Measurements from ENCODE around the gene ANAPC15. TPM values are rescaled to one million over a fixed set of nuclear protein-coding genes. Genes with fewer than 3 reads are reported as not detected.
A peak's percentile ranks its signal among the peaks of the same experiment; 100 is the strongest.

The ANAPC15 gene
- total RNA-seq, 1 donor: 21.7 TPM

DNA sequence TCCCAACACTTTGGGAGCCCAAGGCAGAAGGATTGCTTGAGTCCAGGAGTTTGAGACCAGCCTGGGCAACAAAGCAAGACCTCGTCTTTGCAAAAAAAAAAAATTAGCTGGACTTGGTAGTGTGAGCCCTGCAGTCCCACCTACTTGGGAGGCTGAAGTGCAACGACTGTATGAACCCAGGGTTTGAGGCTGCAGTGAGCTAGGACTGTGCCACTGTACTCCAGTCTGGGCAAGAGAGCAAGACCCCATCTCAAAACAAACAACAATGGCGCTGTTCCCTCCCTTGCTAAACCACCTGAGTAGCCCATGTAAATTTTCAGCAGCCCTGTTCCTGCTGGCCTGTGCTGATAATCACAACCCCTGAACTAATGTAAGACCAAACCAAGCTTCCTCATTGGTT lies 12.5 kb downstream of the ANAPC15 start:
- TF ChIP-seq, protein P1, sequence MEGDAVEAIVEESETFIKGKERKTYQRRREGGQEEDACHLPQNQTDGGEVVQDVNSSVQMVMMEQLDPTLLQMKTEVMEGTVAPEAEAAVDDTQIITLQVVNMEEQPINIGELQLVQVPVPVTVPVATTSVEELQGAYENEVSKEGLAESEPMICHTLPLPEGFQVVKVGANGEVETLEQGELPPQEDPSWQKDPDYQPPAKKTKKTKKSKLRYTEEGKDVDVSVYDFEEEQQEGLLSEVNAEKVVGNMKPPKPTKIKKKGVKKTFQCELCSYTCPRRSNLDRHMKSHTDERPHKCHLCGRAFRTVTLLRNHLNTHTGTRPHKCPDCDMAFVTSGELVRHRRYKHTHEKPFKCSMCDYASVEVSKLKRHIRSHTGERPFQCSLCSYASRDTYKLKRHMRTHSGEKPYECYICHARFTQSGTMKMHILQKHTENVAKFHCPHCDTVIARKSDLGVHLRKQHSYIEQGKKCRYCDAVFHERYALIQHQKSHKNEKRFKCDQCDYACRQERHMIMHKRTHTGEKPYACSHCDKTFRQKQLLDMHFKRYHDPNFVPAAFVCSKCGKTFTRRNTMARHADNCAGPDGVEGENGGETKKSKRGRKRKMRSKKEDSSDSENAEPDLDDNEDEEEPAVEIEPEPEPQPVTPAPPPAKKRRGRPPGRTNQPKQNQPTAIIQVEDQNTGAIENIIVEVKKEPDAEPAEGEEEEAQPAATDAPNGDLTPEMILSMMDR (IDR thresholded peaks at IDR 0.05; ENCODE audit: extremely low read depth, low read depth, low read length): no peak
- Histone ChIP-seq H3K9me3 (ENCODE audit: low read depth, low read length) (no peaks in the 10 kb centered on the region), H4K20me1 (ENCODE audit: insufficient read depth, low read length) (peaks cover 20% of the 10 kb centered on the region), H3K79me2 (ENCODE audit: insufficient read depth, low read length) (peaks cover 57% of the 10 kb centered on the region), H3K27ac (ENCODE audit: low read depth, low read length) (peak overlapping the region; percentile 95), H3K27me3 (ENCODE audit: insufficient read depth, low read length) (no peaks in the 10 kb centered on the region), H3K4me1 (ENCODE audit: insufficient read depth, low read length) (peaks cover 32% of the 10 kb centered on the region), H3K4me2 (ENCODE audit: insufficient read depth, low read length) (peak overlapping the region; percentile 13), H3K4me3 (ENCODE audit: insufficient read depth, low read length) (no peak overlapping the region), H2AFZ (ENCODE audit: low read length) (no peak overlapping the region), H3K36me3 (ENCODE audit: insufficient read depth, low read length) (peaks cover 51% of the 10 kb centered on the region)
- no peak for DNase-seq (ENCODE audit: insufficient read length, low spot score, missing footprints)

DNA sequence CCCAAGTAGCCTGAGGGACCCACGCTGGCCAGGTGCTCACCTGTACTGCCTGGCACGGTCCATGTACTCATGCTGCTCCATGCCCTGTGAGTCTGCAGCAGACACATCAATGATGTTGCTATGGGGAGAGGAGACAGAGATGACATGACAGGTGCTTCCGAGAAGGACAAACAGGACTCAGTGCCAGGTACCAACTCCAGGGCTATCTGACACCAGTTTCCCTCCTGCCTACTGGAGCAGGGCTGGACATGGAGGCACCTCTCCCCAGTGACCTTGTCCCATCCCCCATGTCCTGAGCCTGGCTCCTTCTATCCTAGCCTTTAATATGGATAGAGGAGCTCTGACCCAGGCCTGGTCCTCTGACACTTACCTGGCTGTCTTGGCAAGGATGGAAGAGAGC lies 13.8 kb downstream of the ANAPC15 start:
- Histone ChIP-seq H3K4me3 (ENCODE audit: insufficient read depth, low read length) (no peak overlapping the region), H2AFZ (ENCODE audit: low read length) (no peak overlapping the region), H3K9me3 (ENCODE audit: low read depth, low read length) (no peaks in the 10 kb centered on the region), H3K27ac (ENCODE audit: low read depth, low read length) (no peak overlapping the region), H3K4me1 (ENCODE audit: insufficient read depth, low read length) (peaks cover 31% of the 10 kb centered on the region), H3K36me3 (ENCODE audit: insufficient read depth, low read length) (peaks cover 60% of the 10 kb centered on the region), H3K27me3 (ENCODE audit: insufficient read depth, low read length) (no peaks in the 10 kb centered on the region), H3K79me2 (ENCODE audit: insufficient read depth, low read length) (peaks cover 57% of the 10 kb centered on the region), H4K20me1 (ENCODE audit: insufficient read depth, low read length) (peaks cover 20% of the 10 kb centered on the region), H3K4me2 (ENCODE audit: insufficient read depth, low read length) (no peak overlapping the region)
- TF ChIP-seq, protein P1 (IDR thresholded peaks at IDR 0.05; ENCODE audit: extremely low read depth, low read depth, low read length): no peak
- DNase-seq (ENCODE audit: insufficient read length, low spot score, missing footprints): no peak

DNA sequence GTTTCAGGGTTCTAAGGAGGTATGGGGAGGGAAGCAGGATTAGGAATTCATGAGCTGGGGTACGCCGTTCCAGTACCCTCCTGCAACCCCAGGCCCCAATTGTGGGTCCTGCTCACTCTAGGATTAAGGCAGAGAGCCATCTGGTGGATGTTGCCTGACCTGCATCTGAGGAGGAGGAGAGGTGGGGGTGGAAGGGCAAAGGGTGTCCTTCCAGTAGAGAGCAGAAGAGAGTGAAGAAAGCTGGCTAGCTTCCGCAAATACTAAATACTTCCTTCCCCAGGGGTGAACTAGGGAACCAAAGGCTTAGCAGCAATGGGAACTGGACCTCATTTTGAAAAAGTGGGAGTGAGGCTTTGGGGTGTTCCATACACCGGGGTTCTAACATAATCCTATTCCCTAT lies 21.2 kb downstream of the ANAPC15 start:
- H3K79me2 ChIP-seq (ENCODE audit: insufficient read depth, low read length): no peaks in the 10 kb centered on the region
- H3K4me3 ChIP-seq (ENCODE audit: insufficient read depth, low read length): no peak overlapping the region
- H3K4me2 ChIP-seq (ENCODE audit: insufficient read depth, low read length): no peak overlapping the region
- no peaks in the 10 kb centered on the region for H4K20me1 ChIP-seq (ENCODE audit: insufficient read depth, low read length)
- H3K9me3 ChIP-seq (ENCODE audit: low read depth, low read length): no peaks in the 10 kb centered on the region
- peak overlapping the region; percentile 9 for H3K27ac ChIP-seq (ENCODE audit: low read depth, low read length)
- peak; percentile 87 for DNase-seq (ENCODE audit: insufficient read length, low spot score, missing footprints)
- no peaks in the 10 kb centered on the region for H3K4me1 ChIP-seq (ENCODE audit: insufficient read depth, low read length)
- peaks cover 32% of the 10 kb centered on the region for H3K36me3 ChIP-seq (ENCODE audit: insufficient read depth, low read length)
- TF ChIP-seq, protein P1 (IDR thresholded peaks at IDR 0.05; ENCODE audit: extremely low read depth, low read depth, low read length): peak; percentile 86
- H2AFZ ChIP-seq (ENCODE audit: low read length): no peak overlapping the region
- H3K27me3 ChIP-seq (ENCODE audit: insufficient read depth, low read length): no peaks in the 10 kb centered on the region

DNA sequence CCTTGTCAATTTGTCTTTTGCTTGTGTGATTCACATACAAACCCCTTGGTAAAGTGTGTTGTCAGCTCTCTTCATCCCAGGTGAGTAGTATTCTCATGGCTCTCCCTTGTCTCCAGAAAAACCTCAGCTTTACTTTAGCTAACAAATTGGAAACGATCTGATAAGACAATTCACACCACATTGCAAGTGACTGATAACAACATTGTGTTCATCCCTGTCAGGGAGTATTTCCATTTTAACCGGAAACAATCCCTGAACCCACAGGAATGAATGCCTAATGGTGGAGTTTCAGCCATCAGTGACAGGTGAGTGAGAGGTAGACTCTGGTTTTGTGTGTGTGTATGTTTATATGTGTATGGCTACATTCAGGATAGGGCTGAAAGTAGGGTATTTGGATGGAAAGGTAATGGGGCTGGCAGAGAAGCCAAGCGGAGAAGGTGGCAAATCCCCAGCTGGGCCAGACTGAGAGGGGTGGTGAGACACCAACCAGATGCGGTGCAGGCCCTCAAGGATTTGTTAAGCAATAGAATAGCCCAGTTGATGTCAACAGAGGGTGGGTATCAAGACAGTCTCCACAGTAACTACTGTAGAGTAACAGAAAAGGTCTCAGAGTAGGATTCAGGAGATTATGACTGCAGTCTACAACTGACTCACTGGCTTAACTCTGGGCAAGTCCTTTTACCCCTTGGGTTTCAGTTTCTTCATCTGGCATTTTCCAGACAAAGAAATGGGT lies 24.3 kb downstream of the ANAPC15 start:
- Histone ChIP-seq H3K4me3 (ENCODE audit: insufficient read depth, low read length) (no peak overlapping the region), H2AFZ (ENCODE audit: low read length) (no peak overlapping the region), H3K36me3 (ENCODE audit: insufficient read depth, low read length) (peaks cover 13% of the 10 kb centered on the region), H3K4me1 (ENCODE audit: insufficient read depth, low read length) (no peaks in the 10 kb centered on the region), H3K9me3 (ENCODE audit: low read depth, low read length) (no peaks in the 10 kb centered on the region), H3K27ac (ENCODE audit: low read depth, low read length) (no peak overlapping the region), H4K20me1 (ENCODE audit: insufficient read depth, low read length) (no peaks in the 10 kb centered on the region), H3K4me2 (ENCODE audit: insufficient read depth, low read length) (no peak overlapping the region), H3K79me2 (ENCODE audit: insufficient read depth, low read length) (no peaks in the 10 kb centered on the region), H3K27me3 (ENCODE audit: insufficient read depth, low read length) (no peaks in the 10 kb centered on the region)
- no peak for DNase-seq (ENCODE audit: insufficient read length, low spot score, missing footprints)
- TF ChIP-seq, protein P1 (IDR thresholded peaks at IDR 0.05; ENCODE audit: extremely low read depth, low read depth, low read length): no peak
